Testis (tissue), 3 donors: Measurements from ENCODE around the gene ISL1. TPM values are rescaled to one million over a fixed set of nuclear protein-coding genes. Genes with fewer than 3 reads are reported as not detected.

Experiments
- DNase-seq: peaks from one replicate; pipeline ENCODE4 v3.0.0-alpha.2; 2019
- H3K27ac ChIP-seq, 2 donors: fragments of 200-600 bp; sonication (generic); one replicate each; pipeline ENCODE4 v1.5.1; 2019
- H3K27me3 ChIP-seq: fragments of 200-600 bp; sonication (generic); one replicate; pipeline ENCODE4 v1.5.1; 2019
- H3K36me3 ChIP-seq: fragments of 200-600 bp; sonication (generic); one replicate; pipeline ENCODE4 v1.5.1; 2017; ENCODE audit warnings: low read depth; ENCODE audit errors: missing control alignments
- H3K4me1 ChIP-seq: fragments of 200-600 bp; sonication (generic); one replicate; pipeline ENCODE4 v1.5.1; 2019
- H3K4me3 ChIP-seq, 2 donors: fragments of 200-600 bp; sonication (generic); one replicate each; pipeline ENCODE4 v1.5.1; 2017 to 2019
- H3K9me3 ChIP-seq: fragments of 200-600 bp; sonication (generic); one replicate; pipeline ENCODE4 v1.5.1; 2017
- CTCF ChIP-seq, 3 experiments: fragments of 450-650 bp in 2 of 3; fragments of 200-600 bp in 1 of 3; sonication (generic) in 1 of 3; IDR thresholded peaks; one replicate each; pipeline ENCODE4 v1.5.1; 2016 to 2019; ENCODE audit warnings: antibody characterized with exemption in 3 of 3, mild to moderate bottlenecking in 2 of 3, moderate library complexity in 1 of 3
- POLR2A ChIP-seq: fragments of 450-650 bp; IDR thresholded peaks from one replicate; pipeline ENCODE4 v1.6.1; 2017; ENCODE audit warnings: antibody characterized with exemption, mild to moderate bottlenecking, moderate library complexity
- WGBS, 2 donors: methylation state at CpG; one replicate each; pipeline ENCODE4 v1.1.5; 2018; 5-methylcytosine and 5-hydroxymethylcytosine counted together
- intact Hi-C: fragments of 100-400 bp; cut with DNase I; formaldehyde crosslinking; loops from one replicate; pipeline ENCODE4 v1.15.1; 2023; ENCODE audit warnings: low total_unique reads
- polyA plus RNA-seq: library from polyadenylated mRNA; stranded (reverse); fragments of 350-450 nt; fragmentation: Illumina TruSeq; extraction: RNeasy Lipid Tissue Mini Kit (QIAGEN cat#74804); gene quantifications from one replicate; pipeline ENCODE4 v1.2.3, GENCODE V29; 2014; ENCODE audit warnings: low read depth, low replicate concordance; ENCODE audit not compliant: insufficient read depth
- total RNA-seq, 2 donors: library from RNA; depleted of rRNA; stranded (reverse); fragments of >200 nt; gene quantifications; one replicate each; pipeline ENCODE4 v1.2.3, GENCODE V29; 2016

ISL1 gene
- total and polyA plus RNA-seq, 3 donors from 2014 or later: 2.4 to 5.4 (median 4.5) TPM

DNA sequence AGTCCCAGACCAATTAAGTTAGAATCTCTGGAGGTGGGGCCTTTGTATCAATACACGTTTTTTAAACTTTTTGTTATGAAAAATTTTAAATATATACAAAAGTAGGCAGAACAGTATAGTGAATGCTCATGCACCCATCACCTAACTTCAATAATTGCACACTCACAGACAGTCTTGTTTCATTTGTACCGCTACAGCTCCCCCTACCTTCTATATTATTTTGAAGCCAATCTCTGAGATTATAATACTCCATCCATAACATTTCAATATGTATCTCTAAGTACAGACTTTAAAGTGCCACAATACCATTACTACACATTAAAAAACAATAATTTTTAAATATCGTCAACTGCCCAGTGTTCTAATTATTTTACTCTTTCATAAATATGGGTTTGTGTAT, 32.9 kb downstream of the ISL1 start:
- WGBS, 2 donors: 82 to 92% methylated on average over 3 of the region's 3 CpGs
- TF ChIP-seq POLR2A: no peak
- no peak for TF ChIP-seq CTCF (IDR thresholded peaks at IDR 0.05)
- intact Hi-C loops: no loop called here
- Histone ChIP-seq H3K27me3 (no peaks in the 10 kb centered on the region), H3K36me3 (no peaks in the 10 kb centered on the region), H3K9me3 (no peaks in the 10 kb centered on the region), H3K4me3 (no peak overlapping the region), H3K4me1 (no peaks in the 10 kb centered on the region), H3K27ac (no peak overlapping the region)
- no peak for DNase-seq

- H3K4me3 ChIP-seq: no peak overlapping the region
- no peaks in the 10 kb centered on the region for H3K27me3 ChIP-seq
- no peaks in the 10 kb centered on the region for H3K36me3 ChIP-seq
- TF ChIP-seq POLR2A (no peak), CTCF (IDR thresholded peaks at IDR 0.05) (no peak)
- WGBS, 2 donors: 81 to 91% methylated on average over 3 of the region's 3 CpGs
- H3K4me1 ChIP-seq: no peaks in the 10 kb centered on the region
- intact Hi-C loops: no loop called here
- no peak for DNase-seq
- H3K27ac ChIP-seq: no peak overlapping the region
- no peaks in the 10 kb centered on the region for H3K9me3 ChIP-seq
Observed at GRCh38 chr5:51433052-51433710, 49.9 kb downstream of the ISL1 start.

- DNase-seq: no peak
- Histone ChIP-seq H3K4me1 (no peaks in the 10 kb centered on the region), H3K4me3 (no peak overlapping the region), H3K27me3 (no peaks in the 10 kb centered on the region), H3K9me3 (no peaks in the 10 kb centered on the region), H3K27ac (no peak overlapping the region), H3K36me3 (no peaks in the 10 kb centered on the region)
- TF ChIP-seq CTCF (IDR thresholded peaks at IDR 0.05) (no peak), POLR2A (no peak)
- intact Hi-C loops: no loop called here
Observed at GRCh38 chr5:51439232-51439631, 56.0 kb downstream of the ISL1 start.
